Panc1 (cell line): ENCODE measurements around the gene CREB3L1. TPM values are rescaled to one million over a fixed set of nuclear protein-coding genes. Genes with fewer than 3 reads are reported as not detected.

Source experiments
- ATAC-seq: fragments of 200-7000 bp; cut with Tn5 transposase; 2 replicates; pipeline ENCODE4 v1.9.1; 2020; ENCODE audit warnings: mild to moderate bottlenecking, moderate library complexity
- BruUV-seq: library from RNA; stranded (reverse); fragments of 400-500 nt; replicated peaks from 2 replicates; lab custom pipeline; 2021; lab: Mats Ljungman, UMichigan
- CTCF ChIA-PET: fragments of 300-600 bp; sonication (Branson Sonifier 250); formaldehyde crosslinking; loops from one replicate; lab custom pipeline; 2022; ENCODE audit warnings: antibody characterized with exemption; lab: Charles Lee
- POLR2A ChIA-PET: fragments of 300-600 bp; sonication (Branson Sonifier 250); formaldehyde crosslinking; loops from one replicate; lab custom pipeline; 2022; ENCODE audit warnings: antibody characterized with exemption; lab: Charles Lee
- DNase-seq: peaks from one replicate; pipeline ENCODE4 v3.0.0-alpha.2; 2010; ENCODE audit warnings: low read depth, low spot score
- H3K27ac ChIP-seq: 2 replicates; pipeline ENCODE4 v1.5.1; 2011; ENCODE audit warnings: mild to moderate bottlenecking, low read length, inconsistent platforms
- H3K27me3 ChIP-seq: fragments of 200-500 bp; sonication (Bioruptor generic); 2 replicates; pipeline ENCODE4 v1.6.0; 2014; ENCODE audit warnings: low read length, inconsistent platforms; ENCODE audit not compliant: control insufficient read depth, insufficient read depth
- H3K36me3 ChIP-seq: fragments of 200-500 bp; sonication (Bioruptor generic); 2 replicates; pipeline ENCODE4 v1.5.1; 2014; ENCODE audit warnings: inconsistent platforms, mild to moderate bottlenecking, low read length, moderate library complexity; ENCODE audit not compliant: control insufficient read depth, insufficient read depth
- H3K4me1 ChIP-seq: 2 replicates; pipeline ENCODE4 v1.5.1; 2011; ENCODE audit warnings: inconsistent platforms, mild to moderate bottlenecking, low read length, moderate library complexity; ENCODE audit not compliant: control insufficient read depth, insufficient read depth
- H3K4me3 ChIP-seq, 2 experiments: 2 replicates each; pipeline ENCODE4 v1.5.1; 2011 to 2012; ENCODE audit warnings: low read depth in 2 of 2, low read length in 2 of 2, mild to moderate bottlenecking in 2 of 2, inconsistent platforms in 1 of 2, moderate library complexity in 1 of 2
- H3K9me3 ChIP-seq: fragments of 200-500 bp; sonication (Bioruptor generic); 2 replicates; pipeline ENCODE4 v1.5.1; 2014; ENCODE audit warnings: low read depth, mild to moderate bottlenecking, inconsistent platforms, low read length, moderate library complexity; ENCODE audit not compliant: control insufficient read depth, insufficient read depth
- CTCF ChIP-seq: fragments of 450-650 bp; IDR thresholded peaks from 2 replicates; pipeline ENCODE4 v1.5.1; 2017; ENCODE audit warnings: mild to moderate bottlenecking
- POLR2AphosphoS5 ChIP-seq: IDR thresholded peaks from 2 replicates; pipeline ENCODE4 v1.6.1; 2012; ENCODE audit warnings: mild to moderate bottlenecking, low read depth, low read length, moderate library complexity
- REST ChIP-seq, 2 experiments: IDR thresholded peaks; 2 replicates each; pipeline ENCODE4 v1.6.1; 2011 to 2012; ENCODE audit warnings: low read depth in 2 of 2, control low read depth in 1 of 2, low read length in 1 of 2, mild to moderate bottlenecking in 1 of 2, moderate library complexity in 1 of 2; ENCODE audit not compliant: insufficient read depth in 1 of 2
- SIN3A ChIP-seq: IDR thresholded peaks from 2 replicates; pipeline ENCODE4 v1.6.1; 2012; ENCODE audit warnings: low read depth, mild to moderate bottlenecking, low read length, moderate library complexity, borderline replicate concordance; ENCODE audit not compliant: insufficient read depth
- TCF7L2 ChIP-seq: IDR thresholded peaks from 2 replicates; pipeline ENCODE4 v1.6.1; 2011; ENCODE audit warnings: mild to moderate bottlenecking, low read depth, low read length, inconsistent platforms
- in situ Hi-C: cut with HindIII; loops from 2 replicates; pipeline ENCODE4 v1.10.0; 2016; ENCODE audit warnings: low sequenced_read_pairs, low pct_unique_long_range_greater_than_20kb
- intact Hi-C: fragments of 100-400 bp; cut with micrococcal nuclease; formaldehyde crosslinking; loops from one replicate; pipeline ENCODE4 v1.10.0; 2022; ENCODE audit not compliant: unreplicated experiment
- total RNA-seq: library from RNA; stranded (reverse); gene quantifications from one replicate; pipeline ENCODE4 v1.2.1, GENCODE V29; 2021; ENCODE audit not compliant: unreplicated experiment

The CREB3L1 gene
- total RNA-seq, 1 experiment from 2014 or later, result 35.6 TPM

GRCh38 chr11:46238078-46238966, 39.1 kb upstream of the CREB3L1 start:
- Histone ChIP-seq H3K9me3 (peaks cover 10% of the 10 kb centered on the region; the same call in 1 of the 2 replicates), H3K27me3 (no peaks in the 10 kb centered on the region), H3K27ac (peak overlapping the region; percentile 29), H3K4me3 (peak overlapping the region; percentile 52 to 67), H3K36me3 (no peaks in the 10 kb centered on the region), H3K4me1 (peaks cover 26% of the 10 kb centered on the region)
- ChIA-PET POLR2A (interaction anchor here (0.5 kb wide), 1 partner anchor 112 kb away, joined by 6 read pairs; no protein-coding TSS in a partner anchor), CTCF (interaction anchor here (0.6 to 2.2 kb wide), 9 partner anchors 10 to 274 kb away, joined by 4 to 11 read pairs (median 7); no protein-coding TSS in a partner anchor)
- ATAC-seq (peak; percentile 68), DNase-seq (no peak)
- in situ Hi-C loops (no loop called here), intact Hi-C loops (loop anchor here (2.0 to 5.0 kb wide), 2 partner anchors 70 to 116 kb away; partner anchors contain the start of gene PHF21A)
- BruUV-seq, result no TSS peak
- peak; percentile 38; the same call in 1 of the 2 replicates for TF ChIP-seq CTCF
- no peak for TF ChIP-seq TCF7L2

- no peak for DNase-seq
- Histone ChIP-seq H3K4me3 (peak overlapping the region; percentile 52 to 67), H3K36me3 (no peaks in the 10 kb centered on the region), H3K27ac (peak overlapping the region; percentile 62; the same call in 1 of the 2 replicates), H3K27me3 (no peaks in the 10 kb centered on the region), H3K4me1 (peaks cover 29% of the 10 kb centered on the region), H3K9me3 (peaks cover 10% of the 10 kb centered on the region; the same call in 1 of the 2 replicates)
- BruUV-seq, result no TSS peak
- ChIA-PET CTCF (interaction anchor here (0.6 to 2.2 kb wide), 12 partner anchors 10 to 274 kb away, joined by 3 to 13 read pairs (median 5); no protein-coding TSS in a partner anchor), POLR2A (interaction anchor here (0.6 kb wide), 1 partner anchor 55 kb away, joined by 3 read pairs; no protein-coding TSS in a partner anchor)
- intact Hi-C loops, result loop anchor here (2.0 to 5.0 kb wide), 2 partner anchors 70 to 117 kb away; partner anchors contain the start of gene PHF21A
- TF ChIP-seq TCF7L2 (no peak), CTCF (peak; percentile 99)
- in situ Hi-C loops, result no loop called here
- peak; percentile 81 for ATAC-seq
Measured at GRCh38 chr11:46238967-46239800, 38.3 kb upstream of the CREB3L1 start.

GRCh38 chr11:46239801-46240061, 37.7 kb upstream of the CREB3L1 start:
- no peak for ATAC-seq

More at GRCh38 chr11:46239801-46240061, 37.7 kb upstream of the CREB3L1 start:
- Histone ChIP-seq H3K27ac (peak overlapping the region; percentile 62; the same call in 1 of the 2 replicates), H3K27me3 (no peaks in the 10 kb centered on the region), H3K4me3 (no peak overlapping the region), H3K9me3 (peaks cover 10% of the 10 kb centered on the region; the same call in 1 of the 2 replicates), H3K36me3 (no peaks in the 10 kb centered on the region), H3K4me1 (peaks cover 29% of the 10 kb centered on the region)
- TF ChIP-seq TCF7L2, result no peak
- TF ChIP-seq SIN3A, result no peak
- TF ChIP-seq POLR2AphosphoS5, result no peak
- no peak for TF ChIP-seq CTCF
- TF ChIP-seq REST (IDR thresholded peaks at IDR 0.05; ENCODE audit: insufficient read depth in 1 of 2, low read depth in 2 of 2, low read length in 1 of 2), result no peak
- intact Hi-C loops, result loop anchor here (2.0 to 5.0 kb wide), 2 partner anchors 69 to 117 kb away; partner anchors contain the start of gene PHF21A
- DNase-seq, result no peak
- CTCF ChIA-PET, result interaction anchor here (0.6 to 2.2 kb wide), 10 partner anchors 9 to 122 kb away, joined by 3 to 13 read pairs (median 5); no protein-coding TSS in a partner anchor
- POLR2A ChIA-PET, result interaction anchor here (0.6 kb wide), 2 partner anchors 10 to 55 kb away, joined by 3 to 4 read pairs; no protein-coding TSS in a partner anchor
- in situ Hi-C loops, result no loop called here
- no TSS peak for BruUV-seq
